ENCODE results near the gene SYNDIG1. TPM values are rescaled to one million over a fixed set of nuclear protein-coding genes. Genes with fewer than 3 reads are reported as not detected.

SYNDIG1 gene
- polyA plus RNA-seq, 1 donor from 2014 or later: 0.22 TPM

- no peak overlapping the region for H3K9ac ChIP-seq (ENCODE audit: low read length)
- no peaks in the 10 kb centered on the region for H3K9me3 ChIP-seq (ENCODE audit: low read length)
- no peak overlapping the region for H3K4me3 ChIP-seq (ENCODE audit: low read length)
- no peaks in the 10 kb centered on the region for H3F3A ChIP-seq (ENCODE audit: insufficient read depth, low read length, poor library complexity, severe bottlenecking)
- H3K36me3 ChIP-seq (ENCODE audit: insufficient read depth, low read length): no peaks in the 10 kb centered on the region
- no peak overlapping the region for H2AFZ ChIP-seq (ENCODE audit: low read depth, low read length)
- no peak overlapping the region for H3K4me2 ChIP-seq (ENCODE audit: low read length)
- no peaks in the 10 kb centered on the region for H3K27me3 ChIP-seq (ENCODE audit: insufficient read depth, low read depth, low read length)
- no peaks in the 10 kb centered on the region for H3K79me2 ChIP-seq (replicated peaks; ENCODE audit: insufficient read depth, low read length)
- H4K20me1 ChIP-seq (ENCODE audit: insufficient read depth): no peaks in the 10 kb centered on the region
- no peaks in the 10 kb centered on the region for H3K9me2 ChIP-seq (ENCODE audit: insufficient read depth, low read length)
- H3K27ac ChIP-seq (ENCODE audit: low read length): no peak overlapping the region
- TF ChIP-seq REST (IDR thresholded peaks at IDR 0.05; ENCODE audit: borderline replicate concordance): no peak
- no peak for TF ChIP-seq EZH2 (IDR thresholded peaks at IDR 0.05; ENCODE audit: borderline replicate concordance, insufficient read depth, low read length, poor library complexity, severe bottlenecking)
- no peak for TF ChIP-seq TAF1 (IDR thresholded peaks at IDR 0.05; ENCODE audit: low read depth)
- no peak for TF ChIP-seq POLR2AphosphoS5 (IDR thresholded peaks at IDR 0.05)
- no peak for TF ChIP-seq SMC3 (conservative IDR thresholded peaks at IDR 0.05; ENCODE audit: poor library complexity)
- no peak for TF ChIP-seq MXI1 (conservative IDR thresholded peaks at IDR 0.05; ENCODE audit: poor library complexity, severe bottlenecking)
- TF ChIP-seq CTCF (IDR thresholded peaks at IDR 0.05; ENCODE audit: poor library complexity, severe bottlenecking): no peak
- TF ChIP-seq EP300 (conservative IDR thresholded peaks at IDR 0.05; ENCODE audit: poor library complexity, severe bottlenecking): no peak
- no peak for TF ChIP-seq RAD21 (conservative IDR thresholded peaks at IDR 0.05)
Measured at GRCh38 chr20:24518515-24518914, 49.1 kb downstream of the SYNDIG1 start.

GRCh38 chr20:24519476-24519875, 50.0 kb downstream of the SYNDIG1 start:
- TF ChIP-seq EZH2 (IDR thresholded peaks at IDR 0.05; ENCODE audit: borderline replicate concordance, insufficient read depth, low read length, poor library complexity, severe bottlenecking) (no peak), TAF1 (IDR thresholded peaks at IDR 0.05; ENCODE audit: low read depth) (no peak), MXI1 (conservative IDR thresholded peaks at IDR 0.05; ENCODE audit: poor library complexity, severe bottlenecking) (no peak), EP300 (conservative IDR thresholded peaks at IDR 0.05; ENCODE audit: poor library complexity, severe bottlenecking) (no peak), SMC3 (conservative IDR thresholded peaks at IDR 0.05; ENCODE audit: poor library complexity) (no peak), CTCF (IDR thresholded peaks at IDR 0.05; ENCODE audit: poor library complexity, severe bottlenecking) (no peak), POLR2AphosphoS5 (IDR thresholded peaks at IDR 0.05) (no peak), REST (IDR thresholded peaks at IDR 0.05; ENCODE audit: borderline replicate concordance) (no peak), RAD21 (conservative IDR thresholded peaks at IDR 0.05) (no peak)
- Histone ChIP-seq H3K79me2 (replicated peaks; ENCODE audit: insufficient read depth, low read length) (no peaks in the 10 kb centered on the region), H3K9me3 (ENCODE audit: low read length) (no peaks in the 10 kb centered on the region), H3K9ac (ENCODE audit: low read length) (no peak overlapping the region), H4K20me1 (ENCODE audit: insufficient read depth) (no peaks in the 10 kb centered on the region), H3K4me3 (ENCODE audit: low read length) (no peak overlapping the region), H3K9me2 (ENCODE audit: insufficient read depth, low read length) (no peaks in the 10 kb centered on the region), H3K36me3 (ENCODE audit: insufficient read depth, low read length) (no peaks in the 10 kb centered on the region), H3K4me2 (ENCODE audit: low read length) (no peak overlapping the region), H3F3A (ENCODE audit: insufficient read depth, low read length, poor library complexity, severe bottlenecking) (no peaks in the 10 kb centered on the region), H3K27me3 (ENCODE audit: insufficient read depth, low read depth, low read length) (no peaks in the 10 kb centered on the region), H3K27ac (ENCODE audit: low read length) (no peak overlapping the region), H2AFZ (ENCODE audit: low read depth, low read length) (no peak overlapping the region)
